Measurements from ENCODE around the gene BRME1. TPM values are rescaled to one million over a fixed set of nuclear protein-coding genes. Genes with fewer than 3 reads are reported as not detected.
A peak's percentile ranks its signal among the peaks of the same experiment; 100 is the strongest.

BRME1 gene
- total and polyA plus RNA-seq, 4 donors, result 1.8 to 3.1 (median 2.2) TPM

DNA sequence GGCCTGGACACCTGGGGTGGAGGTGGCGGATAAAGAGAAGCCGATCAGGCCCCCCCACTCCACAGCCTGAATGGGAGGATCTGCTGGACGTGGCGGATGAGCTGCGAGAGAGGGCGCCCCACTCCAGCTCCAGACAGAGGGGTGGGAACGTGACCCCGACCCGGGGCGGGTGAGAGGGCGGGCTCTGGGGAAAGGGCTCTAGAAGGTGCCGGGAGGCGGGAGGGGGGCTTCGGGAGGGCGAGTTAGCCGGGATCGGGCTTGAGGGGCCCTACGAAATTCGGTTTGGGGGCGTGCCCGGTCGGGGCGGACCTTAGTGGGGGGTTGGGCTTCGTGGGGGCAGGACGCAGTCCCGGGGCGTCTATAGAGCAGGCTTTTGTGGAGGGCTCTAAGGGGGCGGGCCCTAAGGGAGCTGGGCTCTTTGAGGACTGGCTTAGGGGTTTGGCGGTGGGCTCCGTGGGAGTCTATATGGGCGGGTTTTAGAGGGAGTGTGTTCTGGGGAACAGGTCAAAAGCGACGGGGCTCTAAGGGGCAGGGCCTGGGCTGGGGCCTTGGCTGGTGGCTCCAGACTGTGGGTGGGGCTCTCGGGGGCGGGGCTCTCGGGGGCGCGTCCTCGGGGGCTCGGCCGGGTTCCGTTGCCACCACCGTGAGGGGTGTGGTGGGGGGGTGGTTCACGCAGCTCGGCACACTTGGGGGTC, 33.1 kb downstream of the BRME1 start:
- 7 to 9% methylated on average over 36 to 45 of the region's 45 CpGs for WGBS, 2 donors
- Histone ChIP-seq H3K27ac (ENCODE audit: low read depth in 1 of 2, low read length in 2 of 2) (no peak overlapping the region), H3K27me3 (ENCODE audit: control insufficient read depth in 1 of 2, insufficient read depth in 2 of 2, low read length in 1 of 2) (no peaks in the 10 kb centered on the region), H3K4me3 (ENCODE audit: low read length in 2 of 2) (peak overlapping the region in 1 of 2 donors; percentile 6), H3K36me3 (ENCODE audit: control insufficient read depth in 1 of 2, insufficient read depth in 2 of 2, low read length in 1 of 2) (no peaks in the 10 kb centered on the region), H3K4me1 (ENCODE audit: control insufficient read depth in 1 of 2, insufficient read depth in 2 of 2, low read length in 2 of 2) (no peaks in the 10 kb centered on the region), H3K9me3 (ENCODE audit: control insufficient read depth, low read length) (no peaks in the 10 kb centered on the region)
- DNase-seq (no peak), ATAC-seq (ENCODE audit: low FRiP score) (peak; percentile 46)
- intact Hi-C loops (cut with DNase I), result no loop called here

GRCh38 chr19:13872339-13872694, 33.6 kb downstream of the BRME1 start:
- H3K4me1 ChIP-seq (ENCODE audit: control insufficient read depth in 1 of 2, insufficient read depth in 2 of 2, low read length in 2 of 2), result no peaks in the 10 kb centered on the region
- H3K4me3 ChIP-seq (ENCODE audit: low read length in 2 of 2), result no peak overlapping the region
- intact Hi-C loops (cut with DNase I), result no loop called here
- WGBS, 2 donors, result 77 to 84% methylated on average over 5 of the region's 5 CpGs
- DNase-seq (no peak), ATAC-seq (ENCODE audit: low FRiP score) (no peak)
- H3K27me3 ChIP-seq (ENCODE audit: control insufficient read depth in 1 of 2, insufficient read depth in 2 of 2, low read length in 1 of 2), result no peaks in the 10 kb centered on the region
- H3K27ac ChIP-seq (ENCODE audit: low read depth in 1 of 2, low read length in 2 of 2), result no peak overlapping the region
- H3K36me3 ChIP-seq (ENCODE audit: control insufficient read depth in 1 of 2, insufficient read depth in 2 of 2, low read length in 1 of 2), result no peaks in the 10 kb centered on the region
- no peaks in the 10 kb centered on the region for H3K9me3 ChIP-seq (ENCODE audit: control insufficient read depth, low read length)

DNA sequence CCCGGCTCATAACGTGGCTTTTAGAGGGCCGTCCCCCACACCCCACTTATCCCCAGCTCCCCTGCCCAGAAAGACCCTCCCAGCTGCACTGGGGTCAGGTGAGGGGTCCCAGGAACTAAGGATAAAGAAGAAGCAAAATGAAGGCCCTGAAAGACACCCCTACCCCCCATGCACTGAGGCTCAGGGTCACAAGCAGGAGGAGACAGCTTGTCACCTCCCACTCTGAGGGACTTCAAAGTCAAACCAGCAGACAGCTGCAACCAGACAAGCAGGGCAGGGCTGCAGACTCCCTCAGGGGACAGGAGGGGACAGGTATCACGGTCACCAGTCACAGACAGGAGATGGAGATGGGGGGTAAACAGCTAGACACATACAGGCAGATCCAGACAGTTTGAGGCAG, 35.0 kb downstream of the BRME1 start:
- no peaks in the 10 kb centered on the region for H3K9me3 ChIP-seq (ENCODE audit: control insufficient read depth, low read length)
- H3K36me3 ChIP-seq (ENCODE audit: control insufficient read depth in 1 of 2, insufficient read depth in 2 of 2, low read length in 1 of 2), result no peaks in the 10 kb centered on the region
- no peak overlapping the region for H3K4me3 ChIP-seq (ENCODE audit: low read length in 2 of 2)
- no peaks in the 10 kb centered on the region for H3K4me1 ChIP-seq (ENCODE audit: control insufficient read depth in 1 of 2, insufficient read depth in 2 of 2, low read length in 2 of 2)
- intact Hi-C loops (cut with DNase I), result no loop called here
- no peak for DNase-seq
- 93% methylated on average over 4 of the region's 4 CpGs for WGBS, 2 donors
- ATAC-seq (ENCODE audit: low FRiP score), result no peak
- no peaks in the 10 kb centered on the region for H3K27me3 ChIP-seq (ENCODE audit: control insufficient read depth in 1 of 2, insufficient read depth in 2 of 2, low read length in 1 of 2)
- no peak overlapping the region for H3K27ac ChIP-seq (ENCODE audit: low read depth in 1 of 2, low read length in 2 of 2)

- intact Hi-C loops (cut with DNase I), result no loop called here
Measured at GRCh38 chr19:13869281-13869680, 36.6 kb downstream of the BRME1 start.

GRCh38 chr19:13868663-13869062, 37.3 kb downstream of the BRME1 start:
- DNase-seq (no peak), ATAC-seq (ENCODE audit: low FRiP score) (no peak)
- H3K4me3 ChIP-seq (ENCODE audit: low read length in 2 of 2), result no peak overlapping the region
- WGBS, 2 donors, result 85 to 88% methylated on average over 4 of the region's 4 CpGs
- intact Hi-C loops (cut with DNase I), result no loop called here
- no peaks in the 10 kb centered on the region for H3K36me3 ChIP-seq (ENCODE audit: control insufficient read depth in 1 of 2, insufficient read depth in 2 of 2, low read length in 1 of 2)
- H3K27me3 ChIP-seq (ENCODE audit: control insufficient read depth in 1 of 2, insufficient read depth in 2 of 2, low read length in 1 of 2), result no peaks in the 10 kb centered on the region
- H3K27ac ChIP-seq (ENCODE audit: low read depth in 1 of 2, low read length in 2 of 2), result no peak overlapping the region
- no peaks in the 10 kb centered on the region for H3K4me1 ChIP-seq (ENCODE audit: control insufficient read depth in 1 of 2, insufficient read depth in 2 of 2, low read length in 2 of 2)
- H3K9me3 ChIP-seq (ENCODE audit: control insufficient read depth, low read length), result no peaks in the 10 kb centered on the region

More at GRCh38 chr19:13869281-13869680, 36.6 kb downstream of the BRME1 start:
- ATAC-seq (ENCODE audit: low FRiP score), result no peak
- no peak for DNase-seq
- no peak overlapping the region for H3K4me3 ChIP-seq (ENCODE audit: low read length in 2 of 2)
- H3K4me1 ChIP-seq (ENCODE audit: control insufficient read depth in 1 of 2, insufficient read depth in 2 of 2, low read length in 2 of 2), result no peaks in the 10 kb centered on the region
- H3K9me3 ChIP-seq (ENCODE audit: control insufficient read depth, low read length), result no peaks in the 10 kb centered on the region
- no peaks in the 10 kb centered on the region for H3K27me3 ChIP-seq (ENCODE audit: control insufficient read depth in 1 of 2, insufficient read depth in 2 of 2, low read length in 1 of 2)
- 68 to 74% methylated on average over 13 of the region's 13 CpGs for WGBS, 2 donors
- H3K27ac ChIP-seq (ENCODE audit: low read depth in 1 of 2, low read length in 2 of 2), result no peak overlapping the region
- no peaks in the 10 kb centered on the region for H3K36me3 ChIP-seq (ENCODE audit: control insufficient read depth in 1 of 2, insufficient read depth in 2 of 2, low read length in 1 of 2)

DNA sequence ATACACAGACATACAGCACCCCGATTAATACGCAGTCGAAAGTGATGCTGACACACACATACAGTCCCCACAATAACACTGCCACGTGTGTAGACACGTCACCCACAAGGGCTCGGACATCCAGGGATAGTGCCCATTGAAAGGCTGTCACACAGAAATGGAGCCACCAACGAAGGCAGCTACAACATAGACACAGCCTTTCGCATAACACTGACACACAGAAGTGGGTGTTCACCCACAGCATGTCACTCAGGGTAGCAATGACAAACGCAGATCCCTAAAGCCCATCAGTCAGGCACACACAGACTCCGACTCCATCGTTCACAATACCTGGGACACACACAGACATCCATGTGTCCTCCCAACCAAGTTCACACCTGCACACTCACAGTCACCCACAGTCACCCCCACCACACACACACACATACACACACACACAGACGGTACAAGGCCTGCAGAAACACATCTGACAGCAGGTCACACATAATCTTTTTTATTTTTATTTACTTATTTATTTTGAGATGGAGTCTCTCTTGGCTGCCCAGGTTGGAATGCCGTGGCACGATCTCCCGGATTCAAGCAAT, 39.4 kb downstream of the BRME1 start:
- 64 to 65% methylated on average over 15 of the region's 15 CpGs for WGBS, 2 donors
- no peak for DNase-seq
- no peaks in the 10 kb centered on the region for H3K36me3 ChIP-seq (ENCODE audit: control insufficient read depth in 1 of 2, insufficient read depth in 2 of 2, low read length in 1 of 2)
- H3K27me3 ChIP-seq (ENCODE audit: control insufficient read depth in 1 of 2, insufficient read depth in 2 of 2, low read length in 1 of 2), result no peaks in the 10 kb centered on the region
- no peak overlapping the region for H3K4me3 ChIP-seq (ENCODE audit: low read length in 2 of 2)
- H3K4me1 ChIP-seq (ENCODE audit: control insufficient read depth in 1 of 2, insufficient read depth in 2 of 2, low read length in 2 of 2), result no peaks in the 10 kb centered on the region
- no peak overlapping the region for H3K27ac ChIP-seq (ENCODE audit: low read depth in 1 of 2, low read length in 2 of 2)
- no peaks in the 10 kb centered on the region for H3K9me3 ChIP-seq (ENCODE audit: control insufficient read depth, low read length)
- intact Hi-C loops (cut with DNase I), result no loop called here
- ATAC-seq (ENCODE audit: low FRiP score), result no peak

GRCh38 chr19:13865571-13866462, 40.1 kb downstream of the BRME1 start:
- Histone ChIP-seq H3K4me3 (ENCODE audit: low read length in 2 of 2) (peak overlapping the region; percentile 63 to 78), H3K9me3 (ENCODE audit: control insufficient read depth, low read length) (no peaks in the 10 kb centered on the region), H3K36me3 (ENCODE audit: control insufficient read depth in 1 of 2, insufficient read depth in 2 of 2, low read length in 1 of 2) (no peaks in the 10 kb centered on the region), H3K27me3 (ENCODE audit: control insufficient read depth in 1 of 2, insufficient read depth in 2 of 2, low read length in 1 of 2) (no peaks in the 10 kb centered on the region), H3K27ac (ENCODE audit: low read depth in 1 of 2, low read length in 2 of 2) (no peak overlapping the region), H3K4me1 (ENCODE audit: control insufficient read depth in 1 of 2, insufficient read depth in 2 of 2, low read length in 2 of 2) (no peaks in the 10 kb centered on the region)
- no peak for ATAC-seq (ENCODE audit: low FRiP score)
- no peak for DNase-seq
- intact Hi-C loops (cut with DNase I), result no loop called here
- 1 to 2% methylated on average over 41 to 82 of the region's 82 CpGs for WGBS, 2 donors

DNA sequence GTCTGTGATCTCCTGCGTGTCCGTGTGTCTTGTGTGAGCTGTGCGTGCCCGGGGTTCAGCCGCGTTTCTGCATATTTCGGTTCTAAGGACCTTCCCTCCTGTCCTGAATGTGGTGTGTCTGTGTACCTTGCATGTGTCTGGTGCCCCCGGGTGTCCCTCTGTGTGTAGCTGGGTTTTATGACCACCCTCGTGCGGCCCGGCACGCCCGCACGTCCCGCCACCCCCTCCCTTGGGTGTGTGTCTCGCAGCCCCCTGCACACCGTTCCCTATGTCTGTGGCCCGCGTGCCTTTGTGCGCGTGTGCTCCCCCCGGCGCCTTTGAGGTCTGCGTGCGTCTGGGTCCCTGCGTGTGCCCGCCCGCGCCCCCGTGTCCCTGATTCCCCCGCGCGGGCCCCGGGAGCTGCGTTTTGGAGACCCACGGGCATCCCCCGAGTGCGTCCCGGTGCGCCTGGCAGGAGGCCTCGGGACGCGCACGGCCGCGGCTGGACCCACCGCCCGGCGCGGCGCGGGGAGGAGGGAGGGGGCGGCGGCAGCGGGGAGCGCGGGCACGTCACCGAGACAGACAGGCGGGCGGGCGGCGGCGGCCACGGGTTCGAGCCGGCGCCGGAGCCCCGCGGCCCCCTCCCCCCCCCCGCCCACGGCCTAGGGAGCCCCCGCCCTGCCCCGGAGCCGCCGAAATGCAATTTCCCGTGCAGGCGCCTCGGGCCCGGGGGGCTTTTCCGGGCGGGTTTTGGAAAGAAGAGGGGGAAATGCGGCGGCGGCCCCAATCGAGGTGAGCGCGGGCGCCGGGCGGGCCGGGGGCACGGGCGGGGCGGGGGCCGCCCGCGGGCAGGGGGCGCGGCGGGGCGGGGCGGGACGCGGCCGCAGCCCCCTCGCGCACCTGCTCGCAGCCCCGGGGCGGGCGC, 41.0 kb downstream of the BRME1 start:
- H3K9me3 ChIP-seq (ENCODE audit: control insufficient read depth, low read length), result no peaks in the 10 kb centered on the region
- WGBS, 2 donors, result 2 to 5% methylated on average over 37 to 113 of the region's 113 CpGs
- no peak for DNase-seq
- H3K36me3 ChIP-seq (ENCODE audit: control insufficient read depth in 1 of 2, insufficient read depth in 2 of 2, low read length in 1 of 2), result no peaks in the 10 kb centered on the region
- peak overlapping the region; percentile 63 to 78 for H3K4me3 ChIP-seq (ENCODE audit: low read length in 2 of 2)
- intact Hi-C loops (cut with DNase I), result loop anchor here (5.0 kb wide), 3 partner anchors 38 to 268 kb away; no protein-coding TSS in a partner anchor
- no peaks in the 10 kb centered on the region for H3K27me3 ChIP-seq (ENCODE audit: control insufficient read depth in 1 of 2, insufficient read depth in 2 of 2, low read length in 1 of 2)
- no peak for ATAC-seq (ENCODE audit: low FRiP score)
- peak overlapping the region in 1 of 2 donors; percentile 36 for H3K27ac ChIP-seq (ENCODE audit: low read depth in 1 of 2, low read length in 2 of 2)
- H3K4me1 ChIP-seq (ENCODE audit: control insufficient read depth in 1 of 2, insufficient read depth in 2 of 2, low read length in 2 of 2), result no peaks in the 10 kb centered on the region
